GM10266 (cell line): ENCODE results near the gene SPEM2.
"Not testable (repeated sequence)": the region's sequence is repeated elsewhere in the genome, so short reads cannot be mapped to it uniquely, and the experiment has no call there.

Experiments used
- DNase-seq: peaks from one replicate; pipeline ENCODE4 v3.0.0; 2012; ENCODE audit errors: extremely low spot score
- TF ChIP-seq, protein P1 (sequence below): IDR thresholded peaks from 2 replicates; pipeline ENCODE4 v1.5.1; 2012; ENCODE audit warnings: mild to moderate bottlenecking, low read depth; ENCODE audit not compliant: control insufficient read depth, insufficient read depth; ENCODE audit errors: missing control alignments

Gene SPEM2

DNA sequence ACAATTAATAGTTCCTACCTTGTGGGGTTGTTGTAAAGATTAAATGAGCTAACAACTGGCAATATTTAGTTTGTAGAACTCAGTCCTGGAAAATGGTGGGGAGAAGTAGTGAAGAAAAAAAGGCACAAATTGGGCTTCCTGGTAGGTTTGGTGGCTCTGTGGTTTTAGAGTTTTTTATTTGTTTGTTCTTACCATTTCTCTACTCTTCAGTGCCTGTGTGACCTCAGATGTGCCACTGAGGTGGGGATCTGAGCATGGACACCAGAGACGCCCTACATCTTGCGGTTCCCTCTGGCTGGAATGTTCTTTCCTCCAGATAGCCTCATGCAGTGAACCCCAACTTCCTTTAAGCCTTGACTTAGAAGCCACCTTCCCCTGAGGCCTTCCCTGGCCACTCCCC lies 46.3 kb downstream of the SPEM2 start:
- TF ChIP-seq, protein P1, sequence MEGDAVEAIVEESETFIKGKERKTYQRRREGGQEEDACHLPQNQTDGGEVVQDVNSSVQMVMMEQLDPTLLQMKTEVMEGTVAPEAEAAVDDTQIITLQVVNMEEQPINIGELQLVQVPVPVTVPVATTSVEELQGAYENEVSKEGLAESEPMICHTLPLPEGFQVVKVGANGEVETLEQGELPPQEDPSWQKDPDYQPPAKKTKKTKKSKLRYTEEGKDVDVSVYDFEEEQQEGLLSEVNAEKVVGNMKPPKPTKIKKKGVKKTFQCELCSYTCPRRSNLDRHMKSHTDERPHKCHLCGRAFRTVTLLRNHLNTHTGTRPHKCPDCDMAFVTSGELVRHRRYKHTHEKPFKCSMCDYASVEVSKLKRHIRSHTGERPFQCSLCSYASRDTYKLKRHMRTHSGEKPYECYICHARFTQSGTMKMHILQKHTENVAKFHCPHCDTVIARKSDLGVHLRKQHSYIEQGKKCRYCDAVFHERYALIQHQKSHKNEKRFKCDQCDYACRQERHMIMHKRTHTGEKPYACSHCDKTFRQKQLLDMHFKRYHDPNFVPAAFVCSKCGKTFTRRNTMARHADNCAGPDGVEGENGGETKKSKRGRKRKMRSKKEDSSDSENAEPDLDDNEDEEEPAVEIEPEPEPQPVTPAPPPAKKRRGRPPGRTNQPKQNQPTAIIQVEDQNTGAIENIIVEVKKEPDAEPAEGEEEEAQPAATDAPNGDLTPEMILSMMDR = no peak
- DNase-seq = no peak

DNA sequence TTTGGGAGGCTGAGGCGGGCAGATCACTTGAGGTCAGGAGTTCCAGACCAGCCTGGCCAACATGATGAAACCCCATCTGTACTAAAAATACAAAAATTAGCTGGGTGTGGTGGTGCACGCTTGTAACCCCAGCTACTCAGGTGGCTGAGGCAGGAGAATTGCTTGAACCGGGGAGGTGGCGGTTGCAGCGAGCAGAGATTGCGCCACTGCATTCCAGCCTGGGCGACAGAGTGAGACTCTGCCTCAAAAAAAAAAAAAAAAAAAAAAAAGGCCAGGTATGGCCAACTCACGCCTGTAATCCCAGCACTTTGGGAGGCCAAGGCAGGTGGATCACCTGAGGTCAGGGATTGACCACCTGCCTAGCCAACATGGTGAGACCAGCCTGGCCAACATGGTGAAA lies 49.4 kb downstream of the SPEM2 start:
- DNase-seq = not testable (repeated sequence)

DNA sequence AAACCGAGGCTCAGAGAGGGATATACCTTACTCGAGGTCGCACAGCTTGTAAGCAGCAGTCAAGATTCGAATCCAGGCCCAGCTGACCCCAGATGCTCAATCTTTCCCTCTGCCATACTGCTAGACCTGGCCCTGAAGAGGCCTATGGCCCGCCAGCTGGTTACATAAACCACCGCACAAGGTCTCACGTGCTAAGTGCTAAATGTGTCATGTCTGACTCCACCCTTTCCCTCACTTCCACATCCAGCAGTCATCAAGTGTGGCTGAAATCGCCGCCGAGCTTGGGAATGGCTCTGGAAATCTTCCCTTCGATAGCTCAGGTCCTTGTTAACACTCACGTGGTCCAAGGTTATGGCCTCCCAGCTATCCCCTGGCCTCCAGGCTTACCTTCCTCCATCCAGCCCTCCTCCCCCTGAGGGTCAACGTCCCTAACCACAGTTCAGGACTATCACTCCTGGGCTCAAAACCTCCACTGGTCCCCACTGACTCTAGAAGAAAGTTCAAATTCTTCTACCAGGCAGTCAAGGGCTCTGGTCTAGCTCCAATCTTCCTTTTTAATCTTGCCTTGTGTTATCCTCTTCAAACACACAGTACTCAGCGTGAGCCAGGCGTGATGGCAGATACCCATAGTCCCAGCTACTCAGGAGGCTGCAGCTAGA lies 50.5 kb downstream of the SPEM2 start:
- no peak for DNase-seq
- TF ChIP-seq, protein P1 = no peak

DNA sequence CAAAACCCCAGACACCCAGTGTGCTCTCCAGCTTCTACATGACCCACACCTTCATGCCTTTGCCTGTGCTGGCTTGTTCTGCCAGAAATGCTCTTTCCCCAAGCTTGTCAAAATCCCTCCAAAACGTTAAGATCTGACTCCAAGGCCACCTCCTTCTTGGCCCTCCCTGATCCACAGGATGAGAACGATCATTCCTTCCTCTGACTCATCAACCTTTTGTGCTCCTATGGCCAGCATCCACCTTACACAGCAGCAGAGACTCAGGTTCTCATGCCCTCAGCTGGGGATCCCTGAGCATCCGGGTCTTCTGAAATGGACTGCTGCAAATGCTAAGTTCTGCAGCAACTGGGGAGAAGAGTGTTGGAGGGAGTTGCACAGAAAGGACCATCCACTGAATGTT lies 51.1 kb downstream of the SPEM2 start:
- no peak for DNase-seq
- TF ChIP-seq, protein P1 = no peak

DNA sequence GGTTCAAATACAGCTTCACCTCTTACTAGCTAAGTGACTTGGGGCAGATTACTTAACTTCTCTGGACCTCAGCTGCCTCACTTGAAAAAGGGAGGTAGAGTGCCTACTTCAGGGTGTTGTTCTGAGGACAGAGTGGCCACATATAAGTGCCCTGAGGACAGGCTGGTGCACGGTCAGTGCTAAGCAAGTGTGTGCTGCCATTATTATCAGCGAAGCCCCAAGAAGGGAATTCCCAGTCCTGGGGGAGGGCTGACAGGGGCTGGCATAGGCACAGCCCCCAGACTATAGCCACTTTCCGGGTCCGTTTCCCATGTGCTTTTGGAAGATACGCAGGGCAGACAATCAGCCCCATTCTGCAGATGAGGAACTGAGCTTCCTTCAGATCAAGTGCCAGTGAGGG lies 51.5 kb downstream of the SPEM2 start:
- DNase-seq = no peak
- TF ChIP-seq, protein P1 = no peak
